ENCODE measurements around the gene EDAR.

EDAR gene

GRCh38 chr2:108969856-108970255 lies 19.2 kb downstream of the EDAR start:
- no peak for DNase-seq (ENCODE audit: low read depth in 1 of 2, low spot score in 1 of 2)

- no peak for DNase-seq (ENCODE audit: low read depth in 1 of 2, low spot score in 1 of 2)
Measured at GRCh38 chr2:108968619-108969018, 20.4 kb downstream of the EDAR start.

GRCh38 chr2:108967757-108968156 lies 21.3 kb downstream of the EDAR start:
- no peak for DNase-seq (ENCODE audit: low read depth in 1 of 2, low spot score in 1 of 2)

GRCh38 chr2:108965540-108966289 lies 23.3 kb downstream of the EDAR start:
- DNase-seq (ENCODE audit: low read depth in 1 of 2, low spot score in 1 of 2) = no peak

- DNase-seq (ENCODE audit: low read depth in 1 of 2, low spot score in 1 of 2) = no peak
Measured at GRCh38 chr2:108963057-108963456, 26.0 kb downstream of the EDAR start.

GRCh38 chr2:108961796-108962195 lies 27.2 kb downstream of the EDAR start:
- no peak for DNase-seq (ENCODE audit: low read depth in 1 of 2, low spot score in 1 of 2)

GRCh38 chr2:108960006-108960405 lies 29.0 kb downstream of the EDAR start:
- DNase-seq (ENCODE audit: low read depth in 1 of 2, low spot score in 1 of 2) = no peak

GRCh38 chr2:108959401-108959800 lies 29.6 kb downstream of the EDAR start:
- DNase-seq (ENCODE audit: low read depth in 1 of 2, low spot score in 1 of 2) = no peak

- no peak for DNase-seq (ENCODE audit: low read depth in 1 of 2, low spot score in 1 of 2)
Measured at GRCh38 chr2:108958632-108959341, 30.2 kb downstream of the EDAR start.

GRCh38 chr2:108958002-108958401 lies 31.0 kb downstream of the EDAR start:
- no peak for DNase-seq (ENCODE audit: low read depth in 1 of 2, low spot score in 1 of 2)

- no peak for DNase-seq (ENCODE audit: low read depth in 1 of 2, low spot score in 1 of 2)
Measured at GRCh38 chr2:108956375-108956774, 32.6 kb downstream of the EDAR start.

GRCh38 chr2:108950369-108951135 lies 38.5 kb downstream of the EDAR start:
- DNase-seq (ENCODE audit: low read depth in 1 of 2, low spot score in 1 of 2) = no peak

- DNase-seq (ENCODE audit: low read depth in 1 of 2, low spot score in 1 of 2) = no peak
Measured at GRCh38 chr2:108949316-108950239, 39.4 kb downstream of the EDAR start.

- no peak for DNase-seq (ENCODE audit: low read depth in 1 of 2, low spot score in 1 of 2)
Measured at GRCh38 chr2:108947271-108947907, 41.6 kb downstream of the EDAR start.

- DNase-seq (ENCODE audit: low read depth in 1 of 2, low spot score in 1 of 2) = no peak
Measured at GRCh38 chr2:108946442-108946841, 42.6 kb downstream of the EDAR start.

GRCh38 chr2:108945969-108946368 lies 43.1 kb downstream of the EDAR start:
- DNase-seq (ENCODE audit: low read depth in 1 of 2, low spot score in 1 of 2) = no peak

- no peak for DNase-seq (ENCODE audit: low read depth in 1 of 2, low spot score in 1 of 2)
Measured at GRCh38 chr2:108944601-108945331, 44.3 kb downstream of the EDAR start.

GRCh38 chr2:108943751-108944150 lies 45.3 kb downstream of the EDAR start:
- DNase-seq (ENCODE audit: low read depth in 1 of 2, low spot score in 1 of 2) = no peak

GRCh38 chr2:108942888-108943287 lies 46.1 kb downstream of the EDAR start:
- DNase-seq (ENCODE audit: low read depth in 1 of 2, low spot score in 1 of 2) = no peak

Measured in activated T-helper 1 cell treated with anti-CD3 and anti-CD28 coated beads, Interleukin-2, amount 50 U/mL, for 16 hours (primary cell).